ENCODE measurements around the gene RAET1E.

RAET1E gene

DNA sequence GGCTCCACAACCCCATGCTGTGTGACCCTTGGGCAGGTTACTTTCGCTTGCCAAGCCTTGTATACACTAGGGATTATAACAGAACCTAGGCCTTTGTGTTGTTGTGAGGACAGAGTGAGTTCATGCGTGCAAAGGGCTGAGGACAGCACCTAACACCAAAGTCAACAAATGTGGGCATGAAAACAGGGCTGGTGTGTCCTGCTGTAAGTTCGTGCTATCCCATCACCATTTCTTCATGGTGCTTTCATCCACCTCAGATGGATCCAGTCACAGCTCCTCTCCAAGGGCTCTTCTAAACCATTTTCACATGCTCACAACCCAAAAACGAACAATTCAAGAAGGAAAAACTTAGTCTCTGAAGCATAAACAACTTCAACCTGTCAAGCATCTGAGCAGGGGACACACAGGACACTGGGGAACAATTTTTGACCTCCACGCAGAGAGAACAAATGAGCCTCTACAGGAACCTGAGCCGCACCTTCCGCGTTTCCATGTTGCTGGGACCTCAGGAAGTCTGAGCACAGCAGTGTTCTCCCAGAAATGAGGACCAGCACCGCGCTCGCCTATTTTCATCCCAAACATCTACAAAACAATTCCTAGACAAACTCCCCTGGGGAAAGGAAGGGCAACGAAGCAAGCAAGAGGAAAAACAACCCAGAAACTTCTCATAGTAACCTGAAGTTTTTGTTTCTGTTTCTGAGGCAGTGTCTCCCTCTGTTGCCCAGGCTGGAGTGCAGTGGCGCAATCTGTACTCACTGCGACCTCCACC, 36.9 kb downstream of the RAET1E start:
- TF ChIP-seq, protein P1, sequence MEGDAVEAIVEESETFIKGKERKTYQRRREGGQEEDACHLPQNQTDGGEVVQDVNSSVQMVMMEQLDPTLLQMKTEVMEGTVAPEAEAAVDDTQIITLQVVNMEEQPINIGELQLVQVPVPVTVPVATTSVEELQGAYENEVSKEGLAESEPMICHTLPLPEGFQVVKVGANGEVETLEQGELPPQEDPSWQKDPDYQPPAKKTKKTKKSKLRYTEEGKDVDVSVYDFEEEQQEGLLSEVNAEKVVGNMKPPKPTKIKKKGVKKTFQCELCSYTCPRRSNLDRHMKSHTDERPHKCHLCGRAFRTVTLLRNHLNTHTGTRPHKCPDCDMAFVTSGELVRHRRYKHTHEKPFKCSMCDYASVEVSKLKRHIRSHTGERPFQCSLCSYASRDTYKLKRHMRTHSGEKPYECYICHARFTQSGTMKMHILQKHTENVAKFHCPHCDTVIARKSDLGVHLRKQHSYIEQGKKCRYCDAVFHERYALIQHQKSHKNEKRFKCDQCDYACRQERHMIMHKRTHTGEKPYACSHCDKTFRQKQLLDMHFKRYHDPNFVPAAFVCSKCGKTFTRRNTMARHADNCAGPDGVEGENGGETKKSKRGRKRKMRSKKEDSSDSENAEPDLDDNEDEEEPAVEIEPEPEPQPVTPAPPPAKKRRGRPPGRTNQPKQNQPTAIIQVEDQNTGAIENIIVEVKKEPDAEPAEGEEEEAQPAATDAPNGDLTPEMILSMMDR (IDR thresholded peaks at IDR 0.05; ENCODE audit: low read depth, low read length) = peak; percentile 25; the same call in 1 of the 2 replicates
- H3K4me3 ChIP-seq (ENCODE audit: low read depth, low read length) = peak overlapping the region; percentile 64

DNA sequence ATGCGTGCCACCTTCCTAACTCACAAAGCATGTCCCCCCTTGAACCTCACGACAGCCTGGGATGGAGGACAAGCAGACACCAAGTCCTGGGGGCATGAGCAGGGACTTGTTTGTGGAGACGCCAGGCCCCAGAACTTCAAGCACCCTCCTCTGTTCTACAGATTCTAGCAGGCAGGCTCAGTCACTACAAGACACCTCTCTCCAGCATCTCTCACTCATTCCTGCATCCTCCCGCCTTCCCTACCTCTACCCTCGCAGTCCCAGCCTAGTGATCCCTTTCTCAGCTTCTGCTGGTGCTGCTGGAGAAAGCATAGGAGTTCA, 37.4 kb downstream of the RAET1E start:
- TF ChIP-seq, protein P1 (IDR thresholded peaks at IDR 0.05; ENCODE audit: low read depth, low read length) = no peak
- H3K4me3 ChIP-seq (ENCODE audit: low read depth, low read length) = peak overlapping the region; percentile 64

DNA sequence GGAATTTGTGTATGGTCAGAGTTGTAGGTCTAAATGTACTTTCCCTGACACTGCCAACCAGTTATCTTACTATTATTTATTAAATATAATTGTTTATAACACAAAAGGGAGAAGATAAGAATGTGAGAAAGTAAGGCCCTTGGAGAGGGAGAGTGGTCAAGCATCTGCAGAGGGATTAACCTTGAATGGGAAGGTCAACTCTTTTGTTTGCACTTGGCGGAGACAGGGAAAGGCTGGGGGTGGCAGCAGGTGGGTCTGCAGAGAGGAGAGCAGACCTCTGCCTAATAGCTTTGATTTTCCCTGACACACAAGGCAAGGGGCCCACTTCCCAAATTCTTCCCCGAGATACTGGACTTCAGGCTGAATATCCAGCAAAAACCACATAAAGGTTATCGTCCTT, 38.0 kb downstream of the RAET1E start:
- TF ChIP-seq, protein P1 (IDR thresholded peaks at IDR 0.05; ENCODE audit: low read depth, low read length) = no peak
- H3K4me3 ChIP-seq (ENCODE audit: low read depth, low read length) = no peak overlapping the region

DNA sequence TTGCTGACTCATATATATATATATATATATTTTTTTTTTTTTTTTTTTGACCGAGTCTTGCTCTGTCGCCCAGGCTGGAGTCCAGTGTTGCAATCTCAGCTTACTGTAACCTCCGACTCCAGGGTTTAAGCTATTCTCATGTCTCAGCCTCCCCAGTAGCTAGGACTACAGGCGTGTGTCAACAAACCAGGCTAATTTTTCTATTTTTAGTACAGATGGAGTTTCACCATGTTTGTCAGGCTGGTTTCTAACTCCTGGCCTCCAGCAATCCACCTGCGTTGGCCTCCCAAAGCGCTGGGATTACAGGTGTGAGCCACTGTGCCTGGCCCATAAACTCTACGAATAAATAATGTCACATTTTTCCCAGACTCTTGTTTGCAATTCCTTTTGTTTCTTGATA, 38.5 kb downstream of the RAET1E start:
- TF ChIP-seq, protein P1 (IDR thresholded peaks at IDR 0.05; ENCODE audit: low read depth, low read length) = no peak
- no peak overlapping the region for H3K4me3 ChIP-seq (ENCODE audit: low read depth, low read length)

DNA sequence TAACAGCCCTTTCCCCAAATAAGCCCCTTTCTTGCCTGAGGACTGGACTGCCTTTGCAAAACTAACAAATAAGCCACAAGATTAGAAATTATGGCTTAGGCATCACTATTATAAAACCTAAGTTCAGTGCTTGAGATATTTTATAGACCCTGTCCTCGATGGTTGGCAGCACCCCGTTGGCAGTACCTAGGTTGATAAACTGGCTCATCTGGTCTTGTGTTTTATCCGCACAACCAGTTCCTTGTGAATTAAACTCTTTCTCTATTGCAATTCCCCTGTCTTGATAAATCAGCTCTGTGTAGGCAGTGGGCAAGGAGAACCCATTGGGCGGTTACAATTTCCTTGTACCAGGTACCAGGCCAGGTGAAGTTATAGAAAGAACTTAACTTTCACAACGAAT, 40.4 kb downstream of the RAET1E start:
- peak overlapping the region; percentile 60; the same call in 1 of the 2 replicates for H3K4me3 ChIP-seq (ENCODE audit: low read depth, low read length)
- TF ChIP-seq, protein P1 (IDR thresholded peaks at IDR 0.05; ENCODE audit: low read depth, low read length) = no peak

DNA sequence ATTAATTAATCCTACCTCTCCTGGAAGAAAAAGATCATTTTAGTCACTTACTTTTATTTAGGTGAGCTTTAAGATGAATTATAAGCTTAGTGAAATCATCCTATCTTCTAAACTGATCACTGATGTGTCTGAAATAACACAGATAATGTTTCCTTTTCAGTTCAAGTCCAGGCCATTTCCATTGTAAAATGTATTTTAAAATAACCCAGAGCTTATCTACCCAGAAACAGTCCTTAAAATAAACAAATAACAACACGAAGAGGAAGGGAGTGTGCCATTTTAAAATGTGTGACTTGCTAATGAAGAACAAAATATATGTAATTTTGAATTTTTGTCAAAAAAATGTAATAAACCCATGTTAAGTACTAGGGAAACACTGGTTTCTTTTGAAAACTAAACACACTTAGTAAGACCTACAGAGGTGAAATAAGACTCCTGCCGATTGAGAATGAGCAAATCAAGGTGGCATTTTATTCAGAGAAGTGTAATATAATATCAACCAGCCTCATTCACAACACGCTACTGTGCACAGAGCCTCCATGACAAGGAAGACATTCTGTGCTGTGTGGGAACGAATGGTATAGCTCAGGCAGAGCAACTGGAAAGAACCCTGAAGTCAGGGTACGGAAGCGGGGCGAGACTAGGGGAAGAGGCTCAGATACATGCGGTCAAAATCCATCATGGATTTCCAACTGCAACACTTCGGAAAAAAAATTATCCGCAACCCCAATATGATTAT, 41.5 kb downstream of the RAET1E start:
- TF ChIP-seq, protein P1 (IDR thresholded peaks at IDR 0.05; ENCODE audit: low read depth, low read length) = no peak
- peak overlapping the region; percentile 60 for H3K4me3 ChIP-seq (ENCODE audit: low read depth, low read length)

DNA sequence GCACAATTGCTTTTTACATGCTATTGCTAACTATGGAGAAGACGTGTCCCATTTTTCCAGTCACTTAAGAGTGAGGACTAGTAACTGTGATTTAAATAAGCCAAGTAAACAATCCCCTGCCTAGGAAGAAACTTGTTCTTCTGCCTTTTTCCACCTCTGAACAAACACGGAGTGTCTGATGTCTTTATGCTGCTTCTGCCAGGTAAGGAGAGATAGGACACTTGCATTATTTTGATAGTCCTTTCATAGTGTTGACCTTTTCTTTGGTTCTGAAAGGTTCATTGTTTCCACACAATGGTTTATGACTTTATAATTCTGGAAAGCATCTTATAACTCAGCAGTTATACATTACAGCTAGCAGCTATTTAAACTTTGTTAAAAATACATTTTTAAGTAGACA, 42.2 kb downstream of the RAET1E start:
- H3K4me3 ChIP-seq (ENCODE audit: low read depth, low read length) = peak overlapping the region; percentile 60
- TF ChIP-seq, protein P1 (IDR thresholded peaks at IDR 0.05; ENCODE audit: low read depth, low read length) = no peak
